Progenitor cell of endocrine pancreas (in vitro differentiated cells): Measurements from ENCODE around the gene KCNIP1. TPM values are rescaled to one million over a fixed set of nuclear protein-coding genes. Genes with fewer than 3 reads are reported as not detected.

Source experiments
- DNase-seq: peaks from one replicate; pipeline ENCODE4 v3.0.0; 2021; ENCODE audit warnings: low spot score; ENCODE audit not compliant: unreplicated experiment
- H3K27ac Mint-ChIP-seq: 2 replicates; pipeline ENCODE4 v1.8.0; 2021; ENCODE audit warnings: mild to moderate bottlenecking, moderate library complexity, mixed read lengths
- H3K27me3 Mint-ChIP-seq: 2 replicates; pipeline ENCODE4 v1.8.0; 2021; ENCODE audit warnings: mixed read lengths
- H3K36me3 Mint-ChIP-seq: 2 replicates; pipeline ENCODE4 v1.8.0; 2022; ENCODE audit warnings: mixed read lengths; ENCODE audit not compliant: insufficient read depth
- H3K4me1 Mint-ChIP-seq: 2 replicates; pipeline ENCODE4 v1.8.0; 2021; ENCODE audit warnings: low read depth, mixed read lengths
- H3K4me3 Mint-ChIP-seq: 2 replicates; pipeline ENCODE4 v1.8.0; 2021; ENCODE audit warnings: low read depth, mild to moderate bottlenecking, moderate library complexity, mixed read lengths
- H3K9me3 Mint-ChIP-seq: 2 replicates; pipeline ENCODE4 v1.8.0; 2021; ENCODE audit warnings: low read depth, mixed read lengths
- CTCF ChIP-seq: fragments of 200-600 bp; sonication (generic); IDR thresholded peaks from one replicate; pipeline ENCODE4 v1.5.0; 2021; ENCODE audit warnings: antibody characterized with exemption, mild to moderate bottlenecking; ENCODE audit not compliant: unreplicated experiment
- total RNA-seq: library from RNA; stranded (reverse); gene quantifications from 2 replicates; pipeline ENCODE4 v1.2.1, GENCODE V29; 2021

Gene KCNIP1
- total RNA-seq, 1 donor from 2014 or later = 18.2 TPM

DNA sequence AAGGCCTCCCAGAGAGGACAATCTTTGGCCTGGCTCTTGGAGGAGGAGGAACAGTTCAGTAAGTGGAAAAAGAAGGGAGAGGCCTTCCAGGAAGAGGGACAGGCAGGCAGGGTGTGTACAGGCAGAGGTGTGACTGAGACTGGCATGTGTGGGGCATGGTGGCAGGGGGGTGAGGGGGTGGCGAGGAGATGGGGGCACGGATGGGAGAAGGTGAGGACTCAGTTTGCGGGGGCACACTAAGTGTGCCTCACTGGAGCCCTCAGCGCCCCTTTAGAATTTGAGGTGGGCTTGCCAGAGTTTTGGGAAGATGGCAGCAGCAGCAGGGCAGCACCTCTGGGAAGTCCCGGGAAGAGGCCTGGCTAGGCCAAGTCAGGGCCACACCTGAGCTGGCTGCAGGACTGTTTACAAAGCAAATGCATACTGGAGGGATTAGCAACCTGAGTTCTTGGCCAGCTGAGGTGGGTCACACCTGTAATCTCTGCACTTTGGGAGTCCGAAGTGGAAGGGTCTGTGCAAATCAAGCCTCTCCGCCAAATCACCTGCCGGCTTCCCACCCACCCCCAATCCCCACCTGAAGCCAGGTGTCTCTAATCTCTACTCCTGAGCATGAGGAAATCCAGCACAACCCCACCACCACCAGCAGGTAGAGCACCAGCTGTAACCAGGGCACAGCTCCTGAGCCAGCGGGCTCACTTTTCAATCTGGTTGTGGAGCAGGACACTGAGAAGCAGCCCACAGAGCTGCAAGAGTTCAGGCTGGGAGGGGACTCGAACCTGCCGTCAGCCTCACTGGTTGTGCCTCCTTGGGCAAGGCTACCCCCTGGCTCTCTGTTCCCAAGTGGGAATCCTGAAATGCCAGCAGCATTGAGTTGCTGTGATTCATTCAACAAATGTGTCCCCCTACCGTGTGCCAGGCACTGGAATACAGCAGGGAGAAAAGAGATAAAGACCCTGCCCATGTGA, 269.5 kb downstream of the KCNIP1 start:
- Mint-ChIP-seq H3K4me1 (peaks cover 13% of the 10 kb centered on the region), H3K9me3 (no peaks in the 10 kb centered on the region), H3K4me3 (no peak overlapping the region), H3K27ac (no peak overlapping the region), H3K36me3 (no peaks in the 10 kb centered on the region), H3K27me3 (peaks cover 17% of the 10 kb centered on the region)
- no peak for TF ChIP-seq CTCF
- no peak for DNase-seq

- TF ChIP-seq CTCF = no peak
- H3K36me3 Mint-ChIP-seq = no peaks in the 10 kb centered on the region
- no peaks in the 10 kb centered on the region for H3K9me3 Mint-ChIP-seq
- H3K27ac Mint-ChIP-seq = no peak overlapping the region
- peaks cover 13% of the 10 kb centered on the region for H3K4me1 Mint-ChIP-seq
- no peak for DNase-seq
- H3K4me3 Mint-ChIP-seq = no peak overlapping the region
- H3K27me3 Mint-ChIP-seq = peaks cover 24% of the 10 kb centered on the region
Observed at GRCh38 chr5:170774831-170775230, 271.0 kb downstream of the KCNIP1 start.

DNA sequence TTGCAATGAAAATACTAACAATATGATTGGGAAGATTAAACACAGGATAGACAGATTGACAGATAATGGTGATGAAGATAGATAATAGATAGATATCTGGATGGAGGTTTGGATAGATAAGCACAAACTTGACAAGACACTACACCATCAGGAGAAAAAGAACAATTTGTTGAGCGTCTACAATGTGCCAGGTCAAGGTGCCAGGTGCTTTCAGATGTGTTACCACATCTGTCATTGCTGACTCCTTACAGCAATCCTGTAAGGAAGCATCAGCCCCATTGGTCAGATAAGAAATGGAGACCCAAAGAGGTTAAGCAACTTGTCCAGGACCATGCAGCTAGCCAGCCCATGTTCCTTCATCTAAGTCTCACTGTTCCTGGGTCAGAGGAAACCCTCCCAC, 278.1 kb downstream of the KCNIP1 start:
- Mint-ChIP-seq H3K27ac (no peak overlapping the region), H3K9me3 (no peaks in the 10 kb centered on the region), H3K4me3 (no peak overlapping the region), H3K4me1 (no peaks in the 10 kb centered on the region), H3K36me3 (no peaks in the 10 kb centered on the region), H3K27me3 (peaks cover 36% of the 10 kb centered on the region)
- no peak for TF ChIP-seq CTCF
- DNase-seq = no peak

GRCh38 chr5:170782438-170782837, 278.6 kb downstream of the KCNIP1 start:
- H3K27me3 Mint-ChIP-seq = peaks cover 36% of the 10 kb centered on the region
- no peak for TF ChIP-seq CTCF
- H3K9me3 Mint-ChIP-seq = no peaks in the 10 kb centered on the region
- no peak overlapping the region for H3K27ac Mint-ChIP-seq
- H3K4me1 Mint-ChIP-seq = no peaks in the 10 kb centered on the region
- no peaks in the 10 kb centered on the region for H3K36me3 Mint-ChIP-seq
- no peak overlapping the region for H3K4me3 Mint-ChIP-seq
- no peak for DNase-seq

DNA sequence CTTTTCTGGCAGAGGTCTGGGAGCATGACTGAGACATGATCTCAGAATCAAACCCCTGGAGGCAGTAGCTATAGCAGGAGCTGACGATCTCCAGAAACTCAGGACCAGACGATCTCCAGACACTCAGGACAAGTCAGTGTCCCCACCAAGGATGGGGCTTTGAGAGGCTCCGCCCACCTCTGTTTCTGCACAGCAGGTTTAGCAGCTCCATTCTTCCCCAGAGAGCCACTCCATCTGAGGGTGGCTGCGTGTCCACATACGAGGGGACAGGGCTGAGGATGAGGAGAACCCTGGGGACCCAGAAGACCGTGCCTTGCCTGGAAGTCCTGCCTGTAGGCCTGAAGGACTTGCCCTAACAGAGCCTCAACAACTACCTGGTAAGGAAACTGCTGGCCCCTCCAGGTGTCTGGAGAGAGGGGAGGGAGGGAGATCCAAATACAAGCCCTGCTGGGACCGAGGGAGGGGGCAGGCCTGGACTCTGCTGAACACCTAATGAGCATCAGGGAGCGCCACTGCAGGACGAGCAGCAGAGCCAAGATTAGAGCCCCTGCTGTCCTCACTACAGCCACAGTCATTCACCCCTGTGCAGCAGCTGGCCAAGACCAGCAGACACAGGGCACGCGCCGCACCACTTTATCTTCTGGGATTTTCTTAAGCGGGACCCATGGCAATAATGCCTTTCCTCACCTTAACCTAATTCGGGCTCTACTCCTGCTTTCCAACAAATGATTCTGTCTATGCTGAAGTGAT, 279.9 kb downstream of the KCNIP1 start, which contains the start of gene GABRP:
Gene GABRP, plus strand, starts transcription at position 228 of the 750 bp plus-strand sequence. CDS start 4,891 bp downstream, outside the sequence.
- Mint-ChIP-seq H3K36me3 (no peaks in the 10 kb centered on the region), H3K27ac (no peak within 1 kb of the TSS), H3K4me1 (no peaks in the 10 kb centered on the region)

More for the DNA sequence above, 279.9 kb downstream of the KCNIP1 start, which contains the start of gene GABRP:
- H3K27me3 Mint-ChIP-seq = peaks cover 36% of the 10 kb centered on the region
- H3K9me3 Mint-ChIP-seq = no peaks in the 10 kb centered on the region
- H3K4me3 Mint-ChIP-seq = no peak within 1 kb of the TSS
- no peak for TF ChIP-seq CTCF
- DNase-seq = no peak
